Retina (tissue), 1 donor: Measurements from ENCODE around the gene RING1.
"Not testable (repeated sequence)": the region's sequence is repeated elsewhere in the genome, so short reads cannot be mapped to it uniquely, and the experiment has no call there.

ENCODE experiments used
- DNase-seq: peaks from one replicate; pipeline ENCODE4 v3.0.0-alpha.2; 2016

The RING1 gene

DNA sequence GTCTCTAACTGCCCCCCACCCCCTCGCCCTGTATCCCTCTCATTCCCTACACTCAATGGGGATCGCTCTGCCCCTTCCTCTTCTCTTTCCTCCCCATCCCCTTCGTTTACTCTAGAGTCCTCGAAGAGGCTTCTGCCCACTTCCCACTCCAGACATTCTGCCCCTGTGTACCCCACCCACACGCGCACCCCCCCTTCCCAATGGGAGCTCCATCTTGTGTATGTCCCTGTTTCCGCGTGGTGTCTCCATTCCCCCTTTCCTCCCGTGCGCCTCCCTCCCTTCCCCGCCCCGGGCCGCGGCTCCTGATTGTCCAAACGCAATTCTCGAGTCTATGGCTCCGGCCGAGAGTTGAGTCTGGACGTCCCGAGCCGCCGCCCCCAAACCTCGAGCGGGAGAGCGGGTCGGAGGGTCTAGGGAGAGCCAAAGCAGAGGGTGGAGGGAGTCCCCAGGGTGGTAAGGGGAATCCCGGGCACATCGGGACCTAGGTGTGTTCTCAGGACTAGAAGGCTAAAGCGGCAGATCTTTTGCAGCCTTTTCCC is 679 bp upstream of the RING1 start:
- DNase-seq = no peak

DNA sequence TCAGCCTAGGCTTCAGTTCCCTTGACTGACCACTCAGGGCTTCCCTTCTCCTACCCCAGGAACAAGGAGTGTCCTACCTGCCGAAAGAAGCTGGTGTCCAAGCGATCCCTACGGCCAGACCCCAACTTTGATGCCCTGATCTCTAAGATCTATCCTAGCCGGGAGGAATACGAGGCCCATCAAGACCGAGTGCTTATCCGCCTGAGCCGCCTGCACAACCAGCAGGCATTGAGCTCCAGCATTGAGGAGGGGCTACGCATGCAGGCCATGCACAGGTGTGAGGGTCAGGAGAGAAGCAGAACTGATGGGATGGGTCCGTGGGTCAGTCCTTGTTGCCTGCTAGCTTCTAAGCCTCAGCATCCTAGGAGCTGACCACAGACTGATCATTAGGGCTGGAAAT is 1.6 kb downstream of the RING1 start:
- no peak for DNase-seq

DNA sequence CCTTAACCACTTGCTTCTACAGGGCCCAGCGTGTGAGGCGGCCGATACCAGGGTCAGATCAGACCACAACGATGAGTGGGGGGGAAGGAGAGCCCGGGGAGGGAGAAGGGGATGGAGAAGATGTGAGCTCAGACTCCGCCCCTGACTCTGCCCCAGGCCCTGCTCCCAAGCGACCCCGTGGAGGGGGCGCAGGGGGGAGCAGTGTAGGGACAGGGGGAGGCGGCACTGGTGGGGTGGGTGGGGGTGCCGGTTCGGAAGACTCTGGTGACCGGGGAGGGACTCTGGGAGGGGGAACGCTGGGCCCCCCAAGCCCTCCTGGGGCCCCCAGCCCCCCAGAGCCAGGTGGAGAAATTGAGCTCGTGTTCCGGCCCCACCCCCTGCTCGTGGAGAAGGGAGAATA is 2.8 kb downstream of the RING1 start:
- DNase-seq = no peak

DNA sequence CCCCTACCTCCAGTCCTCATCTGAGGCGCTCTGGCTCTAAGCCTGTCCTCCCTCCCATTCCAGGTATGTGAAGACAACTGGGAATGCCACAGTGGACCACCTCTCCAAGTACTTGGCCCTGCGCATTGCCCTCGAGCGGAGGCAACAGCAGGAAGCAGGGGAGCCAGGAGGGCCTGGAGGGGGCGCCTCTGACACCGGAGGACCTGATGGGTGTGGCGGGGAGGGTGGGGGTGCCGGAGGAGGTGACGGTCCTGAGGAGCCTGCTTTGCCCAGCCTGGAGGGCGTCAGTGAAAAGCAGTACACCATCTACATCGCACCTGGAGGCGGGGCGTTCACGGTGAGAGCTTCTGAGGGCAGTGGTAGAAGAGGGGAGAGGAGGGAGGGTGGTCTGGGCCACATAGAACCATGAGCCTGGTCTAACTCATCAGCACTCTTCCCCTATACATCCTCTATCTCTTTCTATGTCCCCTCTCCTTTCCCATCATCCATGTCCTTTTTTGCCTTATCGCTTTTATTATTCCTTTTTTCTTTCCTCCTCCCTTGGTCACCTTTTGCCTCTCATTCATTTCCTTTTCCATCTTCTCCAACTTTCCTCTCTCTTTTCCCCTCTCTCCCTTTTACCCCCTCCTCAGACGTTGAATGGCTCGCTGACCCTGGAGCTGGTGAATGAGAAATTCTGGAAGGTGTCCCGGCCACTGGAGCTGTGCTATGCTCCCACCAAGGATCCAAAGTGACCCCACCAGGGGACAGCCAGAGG is 3.5 kb downstream of the RING1 start:
- no peak for DNase-seq

GRCh38 chr6:33212857-33213165 is 4.5 kb downstream of the RING1 start:
- no peak for DNase-seq

- DNase-seq = peak; percentile 62
Measured at GRCh38 chr6:33213166-33213988, 5.1 kb downstream of the RING1 start.

DNA sequence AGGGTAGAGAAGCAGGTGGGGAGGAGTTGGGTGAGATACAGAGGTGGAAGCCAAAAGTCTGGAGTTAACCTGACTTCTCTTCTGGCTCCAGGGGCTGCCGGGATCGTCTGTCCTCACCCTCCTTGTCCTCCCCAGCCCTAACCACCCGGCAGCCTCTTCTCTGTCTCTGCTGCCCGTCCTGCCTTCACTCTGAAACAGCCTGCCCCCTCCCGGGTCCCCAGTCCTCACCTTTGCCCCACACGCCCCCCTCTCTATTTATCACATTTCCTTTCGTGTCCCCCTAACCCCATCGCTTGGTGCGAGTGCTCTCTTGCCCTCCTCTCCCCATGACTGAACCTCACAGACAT is 5.7 kb downstream of the RING1 start:
- DNase-seq = no peak

- DNase-seq = no peak
Measured at GRCh38 chr6:33215271-33216116, 7.2 kb downstream of the RING1 start.

- no peak for DNase-seq
Measured at GRCh38 chr6:33216117-33216649, 7.9 kb downstream of the RING1 start.

DNA sequence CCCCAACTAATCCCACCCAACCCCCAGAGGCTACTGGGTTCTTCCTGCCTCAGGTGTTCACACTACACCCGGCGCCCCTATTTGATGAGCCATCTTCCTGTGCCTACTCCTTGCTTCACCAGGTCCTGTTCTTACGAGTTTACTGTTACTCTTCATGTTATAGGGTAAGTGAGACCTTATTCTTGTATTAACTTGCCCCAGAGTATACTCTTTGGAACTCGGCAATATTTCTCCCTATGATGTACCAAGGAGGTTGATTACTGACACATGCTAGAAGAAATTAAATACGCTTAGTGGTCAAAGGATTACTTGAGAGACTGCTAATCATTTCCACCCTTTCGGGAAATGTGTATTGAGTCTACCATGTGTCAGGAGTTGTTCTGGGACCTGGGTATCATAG is 8.9 kb downstream of the RING1 start:
- no peak for DNase-seq

GRCh38 chr6:33217681-33218080 is 9.4 kb downstream of the RING1 start:
- DNase-seq = no peak

DNA sequence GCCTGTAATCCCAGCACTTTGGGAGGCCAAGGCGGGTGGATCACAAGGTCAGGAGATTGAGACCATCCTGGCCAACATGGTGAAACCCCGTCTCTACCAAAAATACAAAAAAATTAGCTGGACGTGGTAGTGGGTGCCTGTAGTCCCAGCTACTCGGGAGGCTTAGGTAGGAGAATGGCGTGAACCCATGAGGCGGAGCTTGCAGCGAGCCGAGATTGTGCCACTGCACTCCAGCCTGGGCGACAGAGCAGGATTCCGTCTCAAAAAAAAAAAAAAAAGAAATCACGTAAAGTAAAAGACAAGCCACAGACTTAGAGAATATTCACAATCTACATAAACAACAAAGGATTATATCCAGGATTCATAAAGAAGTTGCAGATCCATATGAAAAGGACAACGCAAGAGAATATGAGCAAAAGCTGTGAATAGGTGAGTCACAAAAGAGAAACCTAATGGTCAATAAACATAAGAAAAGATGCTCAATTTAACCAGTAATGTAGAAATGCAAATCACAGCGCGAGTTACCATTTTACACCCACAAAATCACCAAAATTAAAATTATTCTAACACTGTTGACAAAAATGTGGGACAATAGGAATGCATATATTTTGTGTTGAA is 18.3 kb downstream of the RING1 start:
- not testable (repeated sequence) for DNase-seq

DNA sequence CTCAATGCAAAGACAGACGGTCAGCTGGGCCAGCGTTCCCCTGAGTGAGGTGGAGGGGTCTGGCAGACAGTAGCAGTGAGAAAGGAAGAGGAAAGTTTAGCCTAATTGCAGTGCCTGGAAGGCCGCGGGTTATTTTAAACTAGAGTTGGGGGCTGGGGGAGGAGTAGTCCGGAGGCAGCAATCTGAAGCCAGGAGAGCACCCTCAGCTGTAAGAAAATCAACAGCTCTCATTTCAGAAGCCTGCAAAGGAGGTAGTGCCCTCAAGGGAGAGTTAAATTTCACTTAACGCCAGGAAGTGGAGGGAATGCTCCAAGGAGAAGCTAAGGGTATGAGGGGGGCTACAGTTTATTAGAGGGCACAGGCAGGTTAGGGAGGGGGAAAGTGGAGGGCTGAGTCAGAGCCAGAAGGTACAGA is 26.9 kb downstream of the RING1 start:
- DNase-seq = no peak

GRCh38 chr6:33236328-33236727 is 28.0 kb downstream of the RING1 start:
- DNase-seq = no peak

GRCh38 chr6:33236852-33237251 is 28.6 kb downstream of the RING1 start:
- no peak for DNase-seq

- no peak for DNase-seq
Measured at GRCh38 chr6:33237741-33238140, 29.4 kb downstream of the RING1 start.

DNA sequence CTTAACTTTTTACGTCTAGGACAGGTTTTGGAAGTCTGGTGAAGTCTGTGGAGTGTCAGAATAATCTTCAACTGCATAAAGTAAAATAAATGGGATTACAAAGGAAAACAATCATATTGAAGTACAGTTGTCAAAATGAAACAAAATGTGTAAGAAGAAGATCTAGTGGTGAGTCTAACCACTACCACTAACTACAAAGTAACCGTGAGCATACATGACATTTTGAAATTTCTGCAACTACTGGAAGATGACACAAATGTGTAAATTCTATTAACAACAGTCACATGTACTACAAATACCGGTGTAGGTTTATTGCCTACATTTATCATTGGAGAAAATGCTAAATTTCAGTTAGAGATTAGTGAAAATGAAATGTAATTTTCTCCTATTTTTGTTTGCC is 33.7 kb downstream of the RING1 start:
- no peak for DNase-seq

GRCh38 chr6:33243476-33243875 is 35.2 kb downstream of the RING1 start:
- no peak for DNase-seq

DNA sequence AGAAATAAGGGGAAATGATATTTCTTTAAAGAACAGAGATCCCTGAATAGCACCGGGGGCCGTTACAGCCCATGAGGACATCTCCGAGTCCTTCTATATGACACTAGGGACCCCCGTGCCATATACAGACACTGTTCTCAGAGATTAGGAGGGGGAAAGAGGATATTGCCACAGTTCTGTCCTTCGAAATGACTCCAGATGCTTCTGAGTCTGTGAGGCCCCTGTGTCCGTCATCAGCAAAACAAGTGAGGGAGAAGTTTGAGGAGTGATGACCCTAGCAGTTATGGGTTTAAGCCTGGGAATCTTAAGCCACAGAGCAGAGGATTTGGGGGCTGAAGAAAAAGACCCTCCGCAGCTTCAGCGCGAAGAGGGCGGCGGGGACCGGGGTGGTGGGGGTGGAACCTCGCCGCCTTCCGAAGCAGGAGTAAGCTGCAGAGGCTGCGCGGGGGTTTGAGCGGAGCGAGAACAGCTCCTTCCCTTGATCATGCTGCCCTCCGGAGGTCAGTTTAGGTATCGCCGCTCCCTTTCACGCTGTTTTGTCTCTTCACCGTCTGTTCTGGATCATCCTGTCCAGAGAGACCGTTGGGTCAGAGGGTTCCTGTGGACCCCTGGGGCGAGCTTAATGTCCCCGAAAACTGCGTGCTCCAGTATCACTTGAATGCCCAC is 39.8 kb downstream of the RING1 start:
- DNase-seq = peak; percentile 94

DNA sequence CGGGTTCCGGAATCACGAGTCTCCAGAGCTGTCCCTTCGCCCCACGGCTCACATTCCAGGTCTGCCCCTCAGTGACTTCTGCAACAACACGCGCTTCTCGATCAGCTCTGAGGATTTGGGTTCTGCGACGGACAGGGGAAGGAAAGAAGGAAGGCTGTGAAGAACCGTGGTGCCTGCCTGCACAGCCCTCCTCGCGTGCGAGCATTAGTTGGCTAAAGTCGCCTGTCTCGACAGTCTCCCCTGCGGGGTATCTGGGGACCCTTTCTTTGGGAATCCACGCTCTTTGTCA is 40.3 kb downstream of the RING1 start:
- DNase-seq = no peak

- peak; percentile 96 for DNase-seq
Measured at GRCh38 chr6:33248932-33249731, 40.8 kb downstream of the RING1 start.
